Left kidney (tissue), 2 donors: Measurements from ENCODE around the gene MTSS2. TPM values are rescaled to one million over a fixed set of nuclear protein-coding genes. Genes with fewer than 3 reads are reported as not detected.

ENCODE experiments used
- DNase-seq: peaks from one replicate; pipeline ENCODE4 v3.0.0-alpha.2; 2013
- polyA plus RNA-seq: library from polyadenylated mRNA; unstranded; fragments of 120-200 nt; gene quantifications from one replicate; pipeline ENCODE4 v1.2.1, GENCODE V29; 2013; ENCODE audit not compliant: insufficient read length

MTSS2 gene
- polyA plus RNA-seq, 1 donor, result 41.6 TPM

- no peak for DNase-seq
These were observed 1.3 kb upstream of the MTSS2 start for GRCh38 chr16:70687102-70687511.

GRCh38 chr16:70686376-70687101 lies 686 bp upstream of the MTSS2 start:
- DNase-seq, result no peak

GRCh38 chr16:70685061-70685937 lies 554 bp downstream of the MTSS2 start:
- no peak for DNase-seq

GRCh38 chr16:70684146-70685060 lies 1.4 kb downstream of the MTSS2 start:
- DNase-seq, result no peak

GRCh38 chr16:70683146-70683944 lies 2.5 kb downstream of the MTSS2 start:
- DNase-seq, result no peak

- DNase-seq, result no peak
These were observed 3.4 kb downstream of the MTSS2 start for GRCh38 chr16:70682239-70683145.

GRCh38 chr16:70681382-70682238 lies 4.2 kb downstream of the MTSS2 start:
- DNase-seq, result no peak

- no peak for DNase-seq
These were observed 5.1 kb downstream of the MTSS2 start for GRCh38 chr16:70680495-70681381.

GRCh38 chr16:70679671-70680494 lies 6.0 kb downstream of the MTSS2 start:
- DNase-seq, result no peak

GRCh38 chr16:70678898-70679670 lies 6.8 kb downstream of the MTSS2 start:
- DNase-seq, result no peak

GRCh38 chr16:70678121-70678897 lies 7.5 kb downstream of the MTSS2 start:
- DNase-seq, result no peak

GRCh38 chr16:70677499-70678120 lies 8.2 kb downstream of the MTSS2 start:
- DNase-seq, result no peak

- DNase-seq, result no peak
These were observed 9.0 kb downstream of the MTSS2 start for GRCh38 chr16:70676675-70677498.

- DNase-seq, result no peak
These were observed 9.9 kb downstream of the MTSS2 start for GRCh38 chr16:70675851-70676513.
